RWPE1 (cell line): ENCODE measurements around the gene NR4A3.
"Not testable (repeated sequence)": the region's sequence is repeated elsewhere in the genome, so short reads cannot be mapped to it uniquely, and the experiment has no call there.

Source experiments
- CTCF ChIA-PET: fragments of 350-600 bp; sonication (Branson Sonifier 250); formaldehyde crosslinking; extraction: SDS; loops from one replicate; lab custom pipeline; 2021; lab: Yijun Ruan, JAX
- POLR2A ChIA-PET: fragments of 400-600 bp; formaldehyde crosslinking; extraction: SDS; loops from one replicate; lab custom pipeline; 2020; ENCODE audit warnings: antibody characterized with exemption; ENCODE audit not compliant: low non-redundant PET; lab: Yijun Ruan, JAX
- DNase-seq: peaks from one replicate; pipeline ENCODE4 v3.0.0; 2012; ENCODE audit warnings: low spot score
- H3K27ac ChIP-seq: fragments of 450-650 bp; 2 replicates; pipeline ENCODE4 v1.5.1; 2017
- TF ChIP-seq, protein P1 (sequence below): fragments of 450-650 bp; conservative IDR thresholded peaks from 2 replicates; pipeline ENCODE4 v1.5.1; 2017; ENCODE audit warnings: low read depth, mild to moderate bottlenecking

Gene NR4A3

DNA sequence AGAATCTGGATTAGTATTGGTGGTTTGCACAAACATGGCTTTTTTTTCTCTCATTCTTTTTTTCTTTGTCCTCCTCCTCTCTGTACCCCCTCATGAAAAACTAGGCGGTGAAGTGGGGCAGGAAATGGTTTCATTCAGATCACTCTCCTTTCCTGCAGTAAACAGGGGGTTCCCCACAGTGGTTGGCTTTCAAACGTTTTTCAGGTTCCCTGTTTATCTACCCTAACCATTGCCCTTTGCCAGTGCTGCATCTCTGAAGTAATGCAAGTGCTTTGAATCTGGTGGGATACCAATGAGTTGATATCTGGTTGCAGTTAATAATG is 29.8 kb downstream of the NR4A3 start:
- no peak overlapping the region for H3K27ac ChIP-seq
- ChIA-PET CTCF (no interaction called here), POLR2A (no interaction called here)
- TF ChIP-seq, protein P1, sequence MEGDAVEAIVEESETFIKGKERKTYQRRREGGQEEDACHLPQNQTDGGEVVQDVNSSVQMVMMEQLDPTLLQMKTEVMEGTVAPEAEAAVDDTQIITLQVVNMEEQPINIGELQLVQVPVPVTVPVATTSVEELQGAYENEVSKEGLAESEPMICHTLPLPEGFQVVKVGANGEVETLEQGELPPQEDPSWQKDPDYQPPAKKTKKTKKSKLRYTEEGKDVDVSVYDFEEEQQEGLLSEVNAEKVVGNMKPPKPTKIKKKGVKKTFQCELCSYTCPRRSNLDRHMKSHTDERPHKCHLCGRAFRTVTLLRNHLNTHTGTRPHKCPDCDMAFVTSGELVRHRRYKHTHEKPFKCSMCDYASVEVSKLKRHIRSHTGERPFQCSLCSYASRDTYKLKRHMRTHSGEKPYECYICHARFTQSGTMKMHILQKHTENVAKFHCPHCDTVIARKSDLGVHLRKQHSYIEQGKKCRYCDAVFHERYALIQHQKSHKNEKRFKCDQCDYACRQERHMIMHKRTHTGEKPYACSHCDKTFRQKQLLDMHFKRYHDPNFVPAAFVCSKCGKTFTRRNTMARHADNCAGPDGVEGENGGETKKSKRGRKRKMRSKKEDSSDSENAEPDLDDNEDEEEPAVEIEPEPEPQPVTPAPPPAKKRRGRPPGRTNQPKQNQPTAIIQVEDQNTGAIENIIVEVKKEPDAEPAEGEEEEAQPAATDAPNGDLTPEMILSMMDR, result no peak
- DNase-seq, result no peak

DNA sequence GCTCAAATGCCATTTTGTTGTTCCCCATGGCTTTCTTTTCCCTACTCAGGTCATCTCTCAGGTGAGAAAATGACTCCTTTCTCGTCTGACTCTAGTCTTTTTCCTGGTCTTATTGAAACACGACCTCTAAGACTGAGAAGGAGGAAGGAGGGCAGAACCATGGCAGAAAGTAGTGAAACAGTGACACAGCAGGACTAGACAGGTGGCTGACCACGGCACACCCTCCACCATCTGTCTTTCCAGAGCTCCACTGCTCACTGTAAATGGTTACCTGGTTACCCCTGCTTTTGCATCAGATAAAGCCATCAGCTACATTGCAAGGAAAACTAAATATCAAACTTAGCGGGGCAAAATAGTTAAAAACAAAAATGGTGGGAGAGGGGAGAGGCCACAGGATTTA is 30.9 kb downstream of the NR4A3 start:
- no peak overlapping the region for H3K27ac ChIP-seq
- TF ChIP-seq, protein P1, result no peak
- ChIA-PET CTCF (interaction anchor here (0.7 kb wide), 2 partner anchors 16 to 102 kb away, joined by 3 read pairs; no protein-coding TSS in a partner anchor), POLR2A (no interaction called here)
- no peak for DNase-seq

DNA sequence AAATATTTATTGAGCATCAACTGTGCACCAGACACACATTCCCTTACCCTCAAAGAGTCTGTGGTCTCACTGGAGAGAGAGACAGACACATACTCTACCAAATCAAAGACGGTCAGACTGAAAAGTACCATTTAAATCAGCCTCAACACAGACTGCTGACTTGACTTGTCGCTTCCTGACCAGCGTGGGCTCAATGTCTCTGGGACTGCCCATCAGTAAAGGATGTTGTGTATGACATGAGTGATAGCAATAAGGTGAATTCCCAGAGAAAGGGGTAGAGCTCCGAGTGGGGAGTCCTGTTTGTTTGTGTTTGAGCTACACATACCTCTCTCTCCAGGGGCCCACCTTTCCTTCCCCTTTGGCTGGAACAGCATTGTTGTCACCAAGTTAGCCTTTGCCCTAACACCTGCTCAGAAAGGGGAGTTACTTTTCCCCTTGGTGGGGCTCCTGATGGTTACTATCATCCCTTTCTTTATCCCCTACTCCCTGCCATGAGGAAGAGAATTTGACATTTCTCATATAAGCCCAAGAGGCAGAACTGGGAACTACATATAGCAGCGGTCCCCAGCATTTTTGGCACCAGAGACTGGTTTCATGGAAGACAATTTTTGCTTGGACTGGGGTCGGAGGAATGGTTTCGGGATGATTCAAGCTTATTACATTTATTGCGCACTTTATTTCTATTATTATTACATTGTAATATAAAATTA is 33.9 kb downstream of the NR4A3 start:
- TF ChIP-seq, protein P1, result no peak
- ChIA-PET POLR2A (no interaction called here), CTCF (interaction anchor here (0.7 kb wide), 1 partner anchor 20 kb away, joined by 4 read pairs; no protein-coding TSS in a partner anchor)
- no peak for DNase-seq
- H3K27ac ChIP-seq, result no peak overlapping the region

DNA sequence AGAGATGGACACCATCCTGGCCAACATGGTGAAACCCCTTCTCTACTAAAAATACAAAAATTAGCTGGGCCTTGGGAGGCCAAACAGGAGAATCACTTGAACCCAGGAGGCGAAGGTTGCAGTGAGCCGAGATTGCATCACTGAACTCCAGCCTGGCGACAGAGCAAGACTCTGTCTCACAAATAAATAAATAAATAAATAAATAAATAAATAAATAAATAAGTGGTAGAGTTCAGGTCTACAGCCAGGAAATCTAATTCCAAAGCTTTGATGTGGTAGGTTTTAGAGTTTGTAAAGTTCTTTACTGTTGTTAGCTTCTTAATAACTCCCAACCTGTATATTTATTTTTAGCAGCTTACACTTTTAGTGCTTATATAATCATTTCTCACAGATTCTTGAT is 35.9 kb downstream of the NR4A3 start:
- DNase-seq, H3K27ac ChIP-seq, POLR2A ChIA-PET: not testable (repeated sequence)
- CTCF ChIA-PET, result interaction anchor here (0.6 to 0.7 kb wide), 2 partner anchors 14 to 33 kb away, joined by 4 to 5 read pairs; no protein-coding TSS in a partner anchor

DNA sequence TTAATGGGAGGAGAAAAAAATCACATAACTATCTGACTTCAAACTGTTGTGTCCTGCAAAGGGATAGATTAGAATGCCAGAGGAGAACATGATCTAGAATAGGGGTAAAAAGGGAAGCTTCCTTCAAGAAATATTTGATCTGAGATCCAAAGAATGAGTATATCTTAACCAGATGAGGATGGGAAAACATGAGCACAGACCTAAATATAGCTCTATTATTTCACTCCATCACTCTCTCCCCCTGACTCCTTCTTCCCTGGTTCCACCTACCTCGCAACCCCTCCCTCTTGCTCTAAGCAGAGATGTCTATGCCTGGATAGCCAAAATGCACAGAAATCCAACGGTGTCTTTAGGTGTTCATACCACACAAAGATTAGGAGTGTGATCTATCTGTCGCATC is 36.4 kb downstream of the NR4A3 start:
- ChIA-PET CTCF (interaction anchor here (0.7 kb wide), 1 partner anchor 13 kb away, joined by 5 read pairs; no protein-coding TSS in a partner anchor), POLR2A (no interaction called here)
- TF ChIP-seq, protein P1, result no peak
- H3K27ac ChIP-seq, result no peak overlapping the region
- no peak for DNase-seq

DNA sequence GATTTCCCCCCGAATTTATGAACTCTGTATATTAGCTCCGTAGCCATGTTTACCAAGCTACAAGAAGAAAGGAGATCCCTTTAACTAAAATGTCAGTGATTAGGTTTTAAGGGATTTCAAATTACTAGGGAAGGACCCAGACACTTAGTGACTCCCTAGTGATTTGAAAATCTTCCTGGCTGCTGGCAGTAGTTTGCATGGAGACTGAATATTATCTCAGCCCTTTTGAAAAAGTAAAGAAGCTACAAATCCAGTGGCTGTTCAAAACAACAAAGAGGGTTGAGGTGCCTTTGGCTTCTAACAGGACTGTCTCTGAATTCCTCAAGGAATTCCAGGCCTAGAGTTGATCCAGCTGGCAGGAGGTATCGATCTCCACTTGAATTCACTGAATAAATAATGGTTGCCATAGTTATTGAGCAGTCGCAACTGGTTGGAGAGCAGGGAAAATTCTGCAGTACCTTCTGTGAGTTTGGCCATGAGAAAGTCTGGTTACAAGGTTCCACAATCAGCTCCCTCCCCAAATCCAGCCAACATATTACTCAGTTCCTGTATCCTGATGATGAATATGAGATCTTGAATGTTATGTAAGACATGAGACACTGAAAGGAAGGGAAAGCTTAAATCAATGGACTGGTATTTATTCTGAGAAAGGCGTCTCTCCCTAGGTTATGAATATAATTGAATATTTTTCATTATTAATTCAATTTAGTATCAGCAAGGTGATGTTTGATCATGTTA is 37.7 kb downstream of the NR4A3 start:
- TF ChIP-seq, protein P1, result no peak
- POLR2A ChIA-PET, result no interaction called here
- no peak for DNase-seq
- no peak overlapping the region for H3K27ac ChIP-seq
- CTCF ChIA-PET, result interaction anchor here (0.6 kb wide), 1 partner anchor 101 kb away, joined by 3 read pairs; no protein-coding TSS in a partner anchor

DNA sequence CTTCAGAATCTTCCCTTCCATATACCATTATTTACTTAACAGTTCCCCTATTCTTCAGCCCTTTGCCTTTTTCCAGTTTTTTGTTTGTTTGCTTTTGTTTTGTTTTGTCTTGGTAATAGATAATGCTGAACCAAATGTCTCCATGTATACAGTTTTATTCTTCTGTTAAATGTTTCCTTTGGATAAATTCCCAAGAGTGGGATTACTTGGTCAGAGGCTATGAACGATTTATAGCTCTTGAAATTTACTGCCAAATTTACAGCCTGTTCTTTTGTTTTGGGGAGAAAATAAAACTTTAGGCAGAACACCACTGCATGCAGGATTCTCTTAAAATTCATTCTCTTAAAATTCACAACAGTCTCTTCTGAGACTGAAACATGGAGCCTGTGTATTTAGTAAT is 38.6 kb downstream of the NR4A3 start:
- TF ChIP-seq, protein P1, result no peak
- POLR2A ChIA-PET, result interaction anchor here (0.6 kb wide), 1 partner anchor 273 kb away, joined by 3 read pairs; no protein-coding TSS in a partner anchor
- CTCF ChIA-PET, result interaction anchor here (0.7 kb wide), 1 partner anchor 121 kb away, joined by 3 read pairs; no protein-coding TSS in a partner anchor
- H3K27ac ChIP-seq, result no peak overlapping the region
- DNase-seq, result no peak
